Uterus (tissue), 4 donors: ENCODE measurements around the gene CHCHD1. TPM values are rescaled to one million over a fixed set of nuclear protein-coding genes. Genes with fewer than 3 reads are reported as not detected.
A peak's percentile ranks its signal among the peaks of the same experiment; 100 is the strongest.

Experiments used
- DNase-seq, 2 donors: peaks; one replicate each; pipeline ENCODE4 v3.0.0-alpha.2; 2019 to 2020
- H3K27ac ChIP-seq, 2 donors: fragments of 200-600 bp; sonication (generic); 1 replicate in 1 of 2; 2 replicates in 1 of 2; pipeline ENCODE4 v1.5.1; 2016 to 2018
- H3K27me3 ChIP-seq, 2 donors: fragments of 200-600 bp; sonication (generic); one replicate each; pipeline ENCODE4 v1.5.1; 2018 to 2019; ENCODE audit warnings: control low read depth in 1 of 2
- H3K36me3 ChIP-seq, 2 donors: fragments of 200-600 bp; sonication (generic); one replicate each; pipeline ENCODE4 v1.5.1; 2019; ENCODE audit warnings: control low read depth in 1 of 2
- H3K4me1 ChIP-seq, 2 donors: fragments of 200-600 bp; sonication (generic); one replicate each; pipeline ENCODE4 v1.5.1; 2018 to 2019; ENCODE audit warnings: control low read depth in 1 of 2
- H3K4me3 ChIP-seq, 2 donors: fragments of 200-600 bp; sonication (generic); 1 replicate in 1 of 2; 2 replicates in 1 of 2; pipeline ENCODE4 v1.5.1; 2018 to 2019; ENCODE audit warnings: mild to moderate bottlenecking in 1 of 2
- H3K9me3 ChIP-seq, 2 donors: fragments of 200-600 bp; sonication (generic); one replicate each; pipeline ENCODE4 v1.5.1; 2019; ENCODE audit warnings: control low read depth in 1 of 2
- POLR2A ChIP-seq, 2 donors: fragments of 450-650 bp; IDR thresholded peaks; one replicate each; pipeline ENCODE4 v1.6.1; 2016; ENCODE audit warnings: antibody characterized with exemption in 2 of 2, mild to moderate bottlenecking in 1 of 2, moderate library complexity in 1 of 2
- intact Hi-C: fragments of 100-400 bp; cut with DNase I; formaldehyde crosslinking; loops from one replicate; pipeline ENCODE4 v1.15.1; 2023; ENCODE audit warnings: low total_unique reads
- total RNA-seq, 4 donors: library from RNA; depleted of rRNA in 3 of 4; stranded (reverse); fragments of >200 nt in 3 of 4; gene quantifications; one replicate each; pipeline versions ENCODE4 v1.1.0 to v1.2.4, GENCODE V29; 2014 to 2023
- TF ChIP-seq, protein P1 (sequence below), 4 experiments: fragments of 200-600 bp in 2 of 4; fragments of 450-650 bp in 2 of 4; sonication (generic) in 2 of 4; IDR thresholded peaks; one replicate each; pipeline ENCODE4 v1.5.1; 2016 to 2019; ENCODE audit warnings: antibody characterized with exemption in 4 of 4, mild to moderate bottlenecking in 2 of 4, moderate library complexity in 1 of 4
- donor health status: DM: yes; HTN: yes; CAD: no.

Gene CHCHD1
- total RNA-seq, 4 donors from 2014 or later: 7.1 to 15.3 (median 11.0) TPM

DNA sequence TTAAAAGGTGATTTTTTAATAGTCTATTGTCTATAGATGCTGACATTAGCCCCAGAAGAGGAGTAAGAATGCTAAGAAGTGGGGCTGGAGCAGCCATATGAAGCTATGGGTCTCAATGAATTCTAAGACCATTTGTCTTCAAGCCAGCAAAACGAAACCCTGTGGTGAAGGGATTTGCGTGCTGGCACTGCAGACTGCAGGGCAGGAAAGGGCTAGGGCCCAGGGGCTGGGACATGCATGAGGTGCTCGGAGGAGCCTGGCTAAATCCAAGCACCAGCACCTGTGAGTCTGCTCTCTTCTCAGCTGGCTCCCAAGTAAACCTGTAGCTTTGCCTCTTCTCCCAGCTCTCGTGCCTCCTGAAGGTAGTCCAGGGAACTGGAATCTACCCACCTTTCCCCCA is 30.8 kb downstream of the CHCHD1 start:
- Histone ChIP-seq H3K36me3 (no peaks in the 10 kb centered on the region), H3K27me3 (no peaks in the 10 kb centered on the region), H3K4me3 (no peak overlapping the region), H3K4me1 (no peaks in the 10 kb centered on the region), H3K27ac (peak overlapping the region in 1 of 2 donors; percentile 66), H3K9me3 (no peaks in the 10 kb centered on the region)
- intact Hi-C loops: no loop called here
- DNase-seq: no peak
- TF ChIP-seq, protein P1, sequence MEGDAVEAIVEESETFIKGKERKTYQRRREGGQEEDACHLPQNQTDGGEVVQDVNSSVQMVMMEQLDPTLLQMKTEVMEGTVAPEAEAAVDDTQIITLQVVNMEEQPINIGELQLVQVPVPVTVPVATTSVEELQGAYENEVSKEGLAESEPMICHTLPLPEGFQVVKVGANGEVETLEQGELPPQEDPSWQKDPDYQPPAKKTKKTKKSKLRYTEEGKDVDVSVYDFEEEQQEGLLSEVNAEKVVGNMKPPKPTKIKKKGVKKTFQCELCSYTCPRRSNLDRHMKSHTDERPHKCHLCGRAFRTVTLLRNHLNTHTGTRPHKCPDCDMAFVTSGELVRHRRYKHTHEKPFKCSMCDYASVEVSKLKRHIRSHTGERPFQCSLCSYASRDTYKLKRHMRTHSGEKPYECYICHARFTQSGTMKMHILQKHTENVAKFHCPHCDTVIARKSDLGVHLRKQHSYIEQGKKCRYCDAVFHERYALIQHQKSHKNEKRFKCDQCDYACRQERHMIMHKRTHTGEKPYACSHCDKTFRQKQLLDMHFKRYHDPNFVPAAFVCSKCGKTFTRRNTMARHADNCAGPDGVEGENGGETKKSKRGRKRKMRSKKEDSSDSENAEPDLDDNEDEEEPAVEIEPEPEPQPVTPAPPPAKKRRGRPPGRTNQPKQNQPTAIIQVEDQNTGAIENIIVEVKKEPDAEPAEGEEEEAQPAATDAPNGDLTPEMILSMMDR (IDR thresholded peaks at IDR 0.05): no peak
- TF ChIP-seq POLR2A (IDR thresholded peaks at IDR 0.05): no peak

DNA sequence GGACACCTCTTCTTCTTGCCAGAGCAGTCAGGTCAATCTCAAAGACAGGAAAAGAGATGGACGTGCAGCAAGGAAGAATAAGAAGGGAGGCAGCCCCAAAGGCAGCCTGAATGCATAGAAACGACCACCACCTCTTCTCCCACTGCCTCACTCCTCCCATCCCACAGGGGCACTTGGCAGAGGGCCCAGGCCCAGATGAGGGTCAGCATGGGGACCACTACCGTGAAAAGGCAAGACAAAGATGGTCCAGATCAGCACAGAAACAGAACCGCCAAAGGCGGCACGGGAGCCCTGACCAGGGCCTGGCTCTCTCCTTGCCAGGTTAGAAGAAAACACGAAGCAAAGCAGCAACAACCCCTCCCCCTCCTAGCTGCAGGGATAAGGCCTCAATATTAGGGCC is 31.5 kb downstream of the CHCHD1 start:
- TF ChIP-seq, protein P1 (IDR thresholded peaks at IDR 0.05): no peak
- TF ChIP-seq POLR2A (IDR thresholded peaks at IDR 0.05): no peak
- intact Hi-C loops: no loop called here
- H3K27me3 ChIP-seq: no peaks in the 10 kb centered on the region
- no peaks in the 10 kb centered on the region for H3K36me3 ChIP-seq
- no peaks in the 10 kb centered on the region for H3K9me3 ChIP-seq
- no peak overlapping the region for H3K27ac ChIP-seq
- H3K4me3 ChIP-seq: no peak overlapping the region
- H3K4me1 ChIP-seq: no peaks in the 10 kb centered on the region
- DNase-seq: no peak

DNA sequence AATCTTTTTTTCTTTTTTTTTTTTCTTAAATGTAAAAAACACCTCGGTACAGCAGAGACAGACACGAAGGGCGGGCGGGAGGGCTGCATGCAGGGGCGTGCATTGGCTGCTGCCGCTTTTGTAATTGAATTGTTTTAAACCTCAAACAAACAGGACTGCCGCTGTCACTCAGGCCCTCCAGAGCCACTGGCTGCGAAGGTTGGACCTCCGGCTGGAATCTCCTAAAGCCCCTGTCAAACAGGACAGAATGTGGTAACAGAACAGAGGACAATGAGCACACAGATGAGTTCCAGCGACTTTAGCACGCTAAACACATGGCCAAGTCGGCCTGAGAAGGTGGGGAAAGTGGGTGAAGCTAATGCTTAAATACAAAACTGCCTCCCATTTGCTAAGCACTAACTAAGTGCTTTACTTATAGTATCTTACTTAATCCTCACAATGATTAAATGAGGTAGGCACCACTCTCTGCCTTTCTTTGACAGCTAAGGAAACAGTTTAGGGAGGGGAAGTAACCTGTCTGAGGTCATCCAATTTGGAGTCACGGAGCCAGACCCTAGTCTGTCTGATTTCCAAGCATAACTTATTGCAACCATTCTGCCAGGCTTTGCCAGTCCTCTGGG is 32.5 kb downstream of the CHCHD1 start:
- no peaks in the 10 kb centered on the region for H3K27me3 ChIP-seq
- no peaks in the 10 kb centered on the region for H3K9me3 ChIP-seq
- DNase-seq: no peak
- H3K36me3 ChIP-seq: no peaks in the 10 kb centered on the region
- no peak overlapping the region for H3K4me3 ChIP-seq
- intact Hi-C loops: no loop called here
- no peak for TF ChIP-seq POLR2A (IDR thresholded peaks at IDR 0.05)
- TF ChIP-seq, protein P1 (IDR thresholded peaks at IDR 0.05): no peak
- H3K27ac ChIP-seq: no peak overlapping the region
- H3K4me1 ChIP-seq: no peaks in the 10 kb centered on the region

DNA sequence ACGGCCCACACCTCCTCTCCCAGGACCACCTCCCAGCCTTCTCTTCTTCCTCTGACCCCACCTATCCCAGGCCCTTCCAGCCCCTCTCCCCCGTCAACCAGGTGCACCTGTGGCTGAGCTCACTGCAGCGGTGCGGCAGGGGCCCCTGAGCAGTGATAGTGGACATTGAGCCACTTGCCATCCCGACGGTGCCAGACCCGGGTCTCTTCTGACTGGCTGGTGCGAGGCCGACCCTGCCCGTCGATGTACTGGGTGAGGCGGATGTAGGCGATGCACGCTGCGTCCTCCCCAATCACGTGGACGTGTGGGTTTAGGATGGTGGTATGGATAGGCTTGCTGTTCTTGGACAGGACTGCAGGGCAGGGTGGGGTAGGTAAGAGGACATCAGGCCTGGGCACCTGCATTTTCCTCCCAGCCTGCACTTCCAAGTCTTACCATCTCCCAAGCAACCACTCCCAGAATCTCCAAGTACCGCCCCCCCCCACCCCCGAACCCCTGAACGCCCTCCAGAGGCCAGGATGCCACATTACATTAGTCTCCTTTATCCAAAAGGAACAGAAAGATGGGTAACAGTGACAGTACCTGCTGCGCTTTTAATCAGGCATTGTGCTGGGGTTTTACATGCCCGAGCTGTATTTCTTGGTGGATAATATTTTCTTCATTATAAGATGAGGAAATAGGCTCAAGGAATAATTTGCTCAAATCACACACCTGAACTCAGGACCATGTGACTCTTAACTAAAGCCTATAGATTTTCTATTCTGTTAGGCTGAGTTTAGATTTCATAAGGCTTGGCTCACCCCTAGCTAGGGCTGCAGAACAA is 33.3 kb downstream of the CHCHD1 start:
- H3K9me3 ChIP-seq: no peaks in the 10 kb centered on the region
- TF ChIP-seq, protein P1 (IDR thresholded peaks at IDR 0.05): no peak
- no peak for TF ChIP-seq POLR2A (IDR thresholded peaks at IDR 0.05)
- no peak overlapping the region for H3K4me3 ChIP-seq
- no peaks in the 10 kb centered on the region for H3K27me3 ChIP-seq
- H3K27ac ChIP-seq: no peak overlapping the region
- no peaks in the 10 kb centered on the region for H3K4me1 ChIP-seq
- intact Hi-C loops: no loop called here
- H3K36me3 ChIP-seq: no peaks in the 10 kb centered on the region
- no peak for DNase-seq

DNA sequence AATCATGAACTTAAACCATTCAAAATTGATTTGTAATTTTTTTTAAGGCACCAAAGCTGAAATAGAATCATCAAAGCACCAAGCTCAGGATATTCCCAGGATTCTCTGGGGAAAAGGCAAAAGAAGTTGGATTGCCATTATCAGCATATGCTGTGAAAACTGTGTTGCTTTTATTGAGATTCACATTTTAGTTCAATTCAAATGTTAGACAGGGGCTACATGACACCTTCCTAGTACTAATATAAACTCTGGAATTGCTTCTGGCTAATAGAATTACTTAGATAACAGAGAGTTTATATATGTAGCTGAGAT is 33.8 kb downstream of the CHCHD1 start:
- peak overlapping the region; percentile 14 to 37 for H3K27ac ChIP-seq
- no peaks in the 10 kb centered on the region for H3K27me3 ChIP-seq
- no peaks in the 10 kb centered on the region for H3K36me3 ChIP-seq
- H3K4me3 ChIP-seq: no peak overlapping the region
- H3K9me3 ChIP-seq: no peaks in the 10 kb centered on the region
- H3K4me1 ChIP-seq: no peaks in the 10 kb centered on the region
- no peak for DNase-seq
- TF ChIP-seq POLR2A (IDR thresholded peaks at IDR 0.05): no peak
- TF ChIP-seq, protein P1 (IDR thresholded peaks at IDR 0.05): no peak
- intact Hi-C loops: no loop called here
